Activated naive CD4-positive, alpha-beta T cell treated with anti-CD3 and anti-CD28 coated beads, Interleukin-2, amount 10 ng/mL, durations not matched to agents 7 days and 5 days (primary cell): ENCODE measurements around the gene HMMR.
"Not testable (repeated sequence)": the region's sequence is repeated elsewhere in the genome, so short reads cannot be mapped to it uniquely, and the experiment has no call there.

Experiments used
- CTCF ChIA-PET: fragments of 350-600 bp; sonication (Branson Sonifier 250); formaldehyde crosslinking; loops from one replicate; lab custom pipeline; 2021; ENCODE audit warnings: antibody characterized with exemption; lab: Charles Lee
- DNase-seq: peaks from one replicate; pipeline ENCODE4 v3.0.0-alpha.2; 2020
- H3K27ac Mint-ChIP-seq: one replicate; pipeline ENCODE4 v1.8.0; 2021; ENCODE audit warnings: mild to moderate bottlenecking, moderate library complexity, mixed read lengths
- H3K27me3 Mint-ChIP-seq: one replicate; pipeline ENCODE4 v1.8.0; 2021; ENCODE audit warnings: mild to moderate bottlenecking, mixed read lengths
- H3K36me3 Mint-ChIP-seq: one replicate; pipeline ENCODE4 v1.8.0; 2021; ENCODE audit warnings: mixed read lengths
- H3K4me1 Mint-ChIP-seq: one replicate; pipeline ENCODE4 v1.8.0; 2021; ENCODE audit warnings: mixed read lengths
- H3K4me3 Mint-ChIP-seq: one replicate; pipeline ENCODE4 v1.8.0; 2021; ENCODE audit warnings: mild to moderate bottlenecking, moderate library complexity, mixed read lengths
- H3K9me3 Mint-ChIP-seq: one replicate; pipeline ENCODE4 v1.8.0; 2021; ENCODE audit warnings: mixed read lengths

HMMR gene

DNA sequence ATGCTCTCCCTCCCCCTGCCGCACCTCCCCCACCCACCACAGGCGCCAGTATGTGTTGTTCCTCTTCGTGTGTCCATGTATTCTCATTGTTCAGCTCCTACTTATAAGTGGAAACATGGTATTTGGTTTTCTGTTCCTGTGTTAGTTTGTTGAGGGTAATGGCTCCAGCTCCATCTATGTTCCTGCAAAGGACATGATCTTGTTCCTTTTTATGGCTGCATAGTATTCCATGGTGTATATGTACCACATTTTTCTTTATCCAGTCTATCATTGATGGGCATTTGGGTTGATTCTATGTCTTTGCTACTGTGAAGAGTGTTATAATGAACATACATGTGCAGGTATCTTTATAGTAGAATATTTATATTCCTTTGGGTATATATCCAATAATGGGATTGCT, 76.0 kb downstream of the HMMR start:
- DNase-seq, H3K4me1 Mint-ChIP-seq, CTCF ChIA-PET: not testable (repeated sequence)

DNA sequence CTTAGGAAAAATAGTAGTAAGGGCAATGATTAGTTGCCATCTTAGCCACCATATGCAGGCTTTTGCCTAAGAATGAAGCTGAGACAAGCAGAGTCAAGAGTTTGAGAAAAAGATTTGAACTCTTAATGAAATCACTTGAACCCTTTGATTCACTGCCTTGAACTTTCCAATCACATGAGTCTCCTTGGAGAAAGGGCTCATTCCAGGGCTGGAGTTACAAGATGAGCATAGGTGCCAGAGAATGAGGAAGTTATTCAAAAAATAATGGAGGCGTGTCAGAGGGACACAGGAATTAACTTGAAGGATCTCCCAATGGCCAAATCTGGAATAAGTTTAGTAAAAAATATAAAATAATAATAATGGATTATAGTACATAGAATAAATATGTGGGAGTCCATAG, 80.3 kb downstream of the HMMR start:
- Mint-ChIP-seq H3K4me3 (no peak overlapping the region), H3K9me3 (no peaks in the 10 kb centered on the region), H3K36me3 (no peaks in the 10 kb centered on the region), H3K27me3 (peaks cover 8% of the 10 kb centered on the region), H3K27ac (no peak overlapping the region), H3K4me1 (no peaks in the 10 kb centered on the region)
- CTCF ChIA-PET: no interaction called here
- no peak for DNase-seq

More for the DNA sequence above, 76.0 kb downstream of the HMMR start:
- not testable (repeated sequence) for H3K4me3 Mint-ChIP-seq, H3K36me3 Mint-ChIP-seq, H3K9me3 Mint-ChIP-seq, H3K27ac Mint-ChIP-seq
- H3K27me3 Mint-ChIP-seq: peaks cover 15% of the 10 kb centered on the region
